NCI-H2107 treated with DMSO at 0.1 percent for 48 hours (cell line): ENCODE measurements around the gene SNX6.
"Not testable (repeated sequence)": the region's sequence is repeated elsewhere in the genome, so short reads cannot be mapped to it uniquely, and the experiment has no call there.

Experiments used
- DNase-seq: peaks from one replicate; lab custom pipeline; 2025; ENCODE audit not compliant: unreplicated experiment; lab: John Stamatoyannopoulos, UW

SNX6 gene

GRCh38 chr14:34527591-34527990, 102.4 kb downstream of the SNX6 start:
- no peak for DNase-seq

GRCh38 chr14:34524216-34524615, 105.7 kb downstream of the SNX6 start:
- DNase-seq: not testable (repeated sequence)

- no peak for DNase-seq
Measured at GRCh38 chr14:34522496-34522895, 107.5 kb downstream of the SNX6 start.

- not testable (repeated sequence) for DNase-seq
Measured at GRCh38 chr14:34521071-34521470, 108.9 kb downstream of the SNX6 start.

GRCh38 chr14:34520304-34520970, 109.5 kb downstream of the SNX6 start:
- not testable (repeated sequence) for DNase-seq
